ENCODE data around the gene TSPAN19.

The TSPAN19 gene

GRCh38 chr12:84969226-84969625, 66.9 kb downstream of the TSPAN19 start:
- H3K27ac ChIP-seq, result no peak overlapping the region
- TF ChIP-seq CTCF (conservative IDR thresholded peaks at IDR 0.05) (no peak), ZFX (IDR thresholded peaks at IDR 0.05) (no peak)

Measured in C4-2B (cell line).